Retinal pigment epithelial cell (primary cell): ENCODE measurements around the gene WDR74.
"Not testable (repeated sequence)": the region's sequence is repeated elsewhere in the genome, so short reads cannot be mapped to it uniquely, and the experiment has no call there.

Experiments
- DNase-seq: peaks from one replicate; pipeline ENCODE4 v3.0.0-alpha.2; 2010; ENCODE audit warnings: low read depth
- H3K4me3 ChIP-seq: 2 replicates; pipeline ENCODE4 v1.5.1; 2011; ENCODE audit warnings: mild to moderate bottlenecking, low read length, control low read depth, moderate library complexity
- TF ChIP-seq, protein P1 (sequence below): conservative IDR thresholded peaks from 2 replicates; pipeline ENCODE4 v1.5.1; 2011; ENCODE audit warnings: low read depth, low read length, control low read depth, inconsistent platforms

Gene WDR74

GRCh38 chr11:62830904-62831519 is 8.4 kb downstream of the WDR74 start:
- H3K4me3 ChIP-seq = peak overlapping the region; percentile 88
- DNase-seq = no peak
- TF ChIP-seq, protein P1, sequence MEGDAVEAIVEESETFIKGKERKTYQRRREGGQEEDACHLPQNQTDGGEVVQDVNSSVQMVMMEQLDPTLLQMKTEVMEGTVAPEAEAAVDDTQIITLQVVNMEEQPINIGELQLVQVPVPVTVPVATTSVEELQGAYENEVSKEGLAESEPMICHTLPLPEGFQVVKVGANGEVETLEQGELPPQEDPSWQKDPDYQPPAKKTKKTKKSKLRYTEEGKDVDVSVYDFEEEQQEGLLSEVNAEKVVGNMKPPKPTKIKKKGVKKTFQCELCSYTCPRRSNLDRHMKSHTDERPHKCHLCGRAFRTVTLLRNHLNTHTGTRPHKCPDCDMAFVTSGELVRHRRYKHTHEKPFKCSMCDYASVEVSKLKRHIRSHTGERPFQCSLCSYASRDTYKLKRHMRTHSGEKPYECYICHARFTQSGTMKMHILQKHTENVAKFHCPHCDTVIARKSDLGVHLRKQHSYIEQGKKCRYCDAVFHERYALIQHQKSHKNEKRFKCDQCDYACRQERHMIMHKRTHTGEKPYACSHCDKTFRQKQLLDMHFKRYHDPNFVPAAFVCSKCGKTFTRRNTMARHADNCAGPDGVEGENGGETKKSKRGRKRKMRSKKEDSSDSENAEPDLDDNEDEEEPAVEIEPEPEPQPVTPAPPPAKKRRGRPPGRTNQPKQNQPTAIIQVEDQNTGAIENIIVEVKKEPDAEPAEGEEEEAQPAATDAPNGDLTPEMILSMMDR = no peak

DNA sequence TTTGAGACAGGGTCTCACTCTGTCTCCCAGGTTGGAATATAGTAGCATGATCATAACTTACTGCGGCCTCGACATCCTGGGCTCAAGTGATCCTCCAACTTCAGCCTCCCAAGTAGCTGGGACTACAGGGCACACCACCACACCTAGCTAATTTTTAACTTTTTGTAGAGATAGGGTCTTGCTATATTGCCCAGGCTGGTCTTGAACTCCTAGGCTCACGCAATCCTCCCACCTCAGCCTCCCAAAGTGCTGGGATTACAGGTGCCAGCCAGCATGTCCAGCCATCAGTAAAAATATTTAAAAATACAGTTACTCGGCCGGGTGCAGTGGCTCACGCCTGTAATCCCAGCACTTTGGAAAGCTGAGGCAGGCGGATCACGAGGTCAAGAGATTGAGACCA is 11.3 kb downstream of the WDR74 start:
- not testable (repeated sequence) for H3K4me3 ChIP-seq, DNase-seq

GRCh38 chr11:62823677-62824076 is 15.7 kb downstream of the WDR74 start:
- no peak for DNase-seq
- H3K4me3 ChIP-seq = no peak overlapping the region
- TF ChIP-seq, protein P1 = no peak

GRCh38 chr11:62817129-62817528 is 22.3 kb downstream of the WDR74 start:
- no peak overlapping the region for H3K4me3 ChIP-seq
- no peak for DNase-seq
- TF ChIP-seq, protein P1 = no peak

DNA sequence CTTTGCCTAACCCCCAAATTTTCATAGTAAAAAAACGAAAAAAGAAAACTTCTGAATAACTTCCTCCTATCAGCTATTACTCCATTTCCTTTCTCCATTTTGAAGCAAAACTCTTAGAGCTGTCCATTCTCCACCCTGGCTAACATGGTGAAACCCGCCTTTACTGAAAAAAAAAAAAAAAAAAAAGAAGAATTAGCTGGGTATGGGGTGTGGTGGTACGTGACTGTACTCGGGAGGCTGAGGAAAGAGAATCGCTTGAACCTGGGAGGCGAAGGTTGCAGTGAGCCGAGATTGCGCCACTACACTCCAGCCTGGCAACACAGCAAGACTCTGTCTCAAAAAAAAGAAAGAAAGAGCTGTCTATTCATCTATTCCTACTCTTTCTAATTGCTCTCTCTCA is 22.8 kb downstream of the WDR74 start:
- no peak for DNase-seq
- TF ChIP-seq, protein P1 = no peak
- no peak overlapping the region for H3K4me3 ChIP-seq

DNA sequence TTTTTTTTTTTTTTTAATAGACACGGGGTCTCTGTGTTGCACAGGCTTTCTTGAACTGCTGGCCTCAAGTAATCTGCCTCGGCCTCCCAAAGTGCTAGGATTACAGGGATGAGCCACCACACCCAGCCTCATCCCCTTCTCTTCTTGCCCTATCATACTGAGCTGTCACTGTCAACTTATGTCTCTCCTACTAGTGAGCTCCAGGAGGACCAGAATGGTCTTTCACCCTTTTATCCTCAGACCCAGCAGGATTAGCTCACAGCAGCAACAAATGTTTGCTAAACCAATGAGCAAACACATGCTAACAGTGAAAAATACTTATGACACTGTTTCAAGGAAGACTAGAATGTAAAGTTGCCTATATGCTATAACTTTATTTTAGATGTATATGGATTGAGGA is 27.7 kb downstream of the WDR74 start:
- no peak overlapping the region for H3K4me3 ChIP-seq
- DNase-seq = no peak
- TF ChIP-seq, protein P1 = no peak

DNA sequence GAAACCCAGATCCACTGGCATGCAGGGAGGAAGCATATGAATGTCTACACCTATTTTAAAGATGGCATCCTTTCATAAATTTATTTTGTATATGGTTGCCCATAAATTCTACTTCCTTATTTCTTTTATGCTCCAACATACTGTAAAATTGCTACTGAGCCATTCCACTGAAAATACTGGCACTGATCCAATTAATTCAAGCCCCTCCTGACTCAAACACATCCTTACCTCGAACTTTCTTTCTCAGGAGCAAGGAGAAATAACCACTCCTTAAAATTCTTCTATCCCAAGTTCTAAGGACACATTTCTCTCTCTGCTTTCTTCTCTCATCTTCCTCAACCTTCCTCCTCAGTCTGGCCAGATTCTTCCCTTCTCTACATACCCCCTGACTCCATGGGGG is 28.6 kb downstream of the WDR74 start:
- no peak for DNase-seq
- no peak overlapping the region for H3K4me3 ChIP-seq
- TF ChIP-seq, protein P1 = no peak
